Measurements from ENCODE around the gene SLC46A2.

- TF ChIP-seq CTCF (IDR thresholded peaks at IDR 0.05) (no peak), POLR2A (IDR thresholded peaks at IDR 0.05) (no peak)
Measured at GRCh38 chr9:112873773-112874405, 16.8 kb downstream of the SLC46A2 start.
